GM23338 (cell line): ENCODE results near the gene LEMD2. TPM values are rescaled to one million over a fixed set of nuclear protein-coding genes. Genes with fewer than 3 reads are reported as not detected.

Experiments used
- ATAC-seq: fragments of 200-7000 bp; cut with Tn5 transposase; 3 replicates; pipeline ENCODE4 v1.9.1; 2020
- DNase-seq: peaks from one replicate; pipeline ENCODE4 v3.0.0-alpha.2; 2015; ENCODE audit warnings: low spot score
- H2AFZ ChIP-seq: fragments of 200-600 bp; sonication (generic); 2 replicates; pipeline ENCODE4 v1.8.0; 2016; ENCODE audit warnings: antibody characterized with exemption, mild to moderate bottlenecking, moderate library complexity
- H3F3A ChIP-seq: fragments of 200-600 bp; sonication (generic); replicated peaks from 2 replicates; pipeline ENCODE4 v1.8.0; 2017; ENCODE audit warnings: antibody characterized with exemption, mixed run types, low read depth
- H3K27ac ChIP-seq: fragments of 200-600 bp; sonication (generic); 2 replicates; pipeline ENCODE4 v1.6.1; 2016; ENCODE audit warnings: low read depth
- H3K27me3 ChIP-seq: fragments of 200-600 bp; sonication (generic); 2 replicates; pipeline ENCODE4 v1.8.0; 2016; ENCODE audit warnings: mild to moderate bottlenecking, mixed run types, moderate library complexity; ENCODE audit not compliant: insufficient read depth
- H3K36me3 ChIP-seq: fragments of 200-600 bp; sonication (generic); 2 replicates; pipeline ENCODE4 v1.8.0; 2016; ENCODE audit warnings: mild to moderate bottlenecking; ENCODE audit not compliant: insufficient read depth
- H3K4me1 ChIP-seq: fragments of 200-600 bp; sonication (generic); 2 replicates; pipeline ENCODE4 v1.8.0; 2016; ENCODE audit warnings: mild to moderate bottlenecking, moderate library complexity; ENCODE audit not compliant: insufficient read depth
- H3K4me2 ChIP-seq: fragments of 200-600 bp; sonication (generic); 2 replicates; pipeline ENCODE4 v1.7.1; 2017; ENCODE audit warnings: mixed run types
- H3K4me3 ChIP-seq: fragments of 200-600 bp; sonication (generic); 2 replicates; pipeline ENCODE4 v1.6.1; 2016; ENCODE audit warnings: mixed run types
- H3K79me2 ChIP-seq: fragments of 200-600 bp; sonication (generic); replicated peaks from 2 replicates; pipeline ENCODE4 v1.8.0; 2017; ENCODE audit warnings: mild to moderate bottlenecking; ENCODE audit not compliant: insufficient read depth
- H3K9me2 ChIP-seq: fragments of 200-600 bp; sonication (generic); 2 replicates; pipeline ENCODE4 v1.8.0; 2017; ENCODE audit not compliant: insufficient read depth
- H4K20me1 ChIP-seq: fragments of 200-600 bp; sonication (generic); replicated peaks from 2 replicates; pipeline ENCODE4 v1.8.0; 2017; ENCODE audit warnings: mild to moderate bottlenecking; ENCODE audit not compliant: insufficient read depth
- H3K27ac Mint-ChIP-seq: 2 replicates; pipeline ENCODE4 v1.8.0; 2020; ENCODE audit warnings: inconsistent platforms, mild to moderate bottlenecking, moderate library complexity, mixed read lengths
- H3K27me3 Mint-ChIP-seq: 3 replicates; pipeline ENCODE4 v1.8.0; 2022; ENCODE audit warnings: low read depth, mild to moderate bottlenecking, moderate library complexity, mixed read lengths, inconsistent platforms; ENCODE audit not compliant: insufficient read depth, poor library complexity
- H3K36me3 Mint-ChIP-seq: 3 replicates; pipeline ENCODE4 v1.8.0; 2021; ENCODE audit warnings: low read depth, mild to moderate bottlenecking, inconsistent platforms, moderate library complexity, mixed read lengths
- H3K4me1 Mint-ChIP-seq: 3 replicates; pipeline ENCODE4 v1.8.0; 2020; ENCODE audit warnings: mild to moderate bottlenecking, inconsistent platforms, mixed read lengths
- H3K4me3 Mint-ChIP-seq: 3 replicates; pipeline ENCODE4 v1.8.0; 2021; ENCODE audit warnings: moderate library complexity, mild to moderate bottlenecking, inconsistent platforms, mixed read lengths
- H3K9me3 Mint-ChIP-seq: 3 replicates; pipeline ENCODE4 v1.8.0; 2020; ENCODE audit warnings: moderate library complexity, mild to moderate bottlenecking, inconsistent platforms, mixed read lengths
- CTCF ChIP-seq, 2 experiments: fragments of 200-600 bp in 1 of 2; sonication (generic) in 1 of 2; conservative IDR thresholded peaks; 2 replicates each; pipeline versions ENCODE4 v1.5.1 to v1.6.1; 2016 to 2017; ENCODE audit warnings: antibody characterized with exemption in 2 of 2, low read depth in 2 of 2, mild to moderate bottlenecking in 2 of 2, moderate library complexity in 1 of 2
- ETS1 ChIP-seq: IDR thresholded peaks from 2 replicates; pipeline ENCODE4 v1.6.1; 2016; ENCODE audit warnings: antibody characterized with exemption
- EZH2 ChIP-seq: fragments of 200-600 bp; sonication (generic); IDR thresholded peaks from one replicate; pipeline ENCODE4 v1.8.0; 2017; ENCODE audit warnings: antibody characterized with exemption, mild to moderate bottlenecking, low read depth; ENCODE audit not compliant: unreplicated experiment
- EZH2phosphoT487 ChIP-seq: fragments of 200-600 bp; sonication (generic); IDR thresholded peaks from one replicate; pipeline ENCODE4 v1.8.1; 2018; ENCODE audit warnings: antibody characterized with exemption; ENCODE audit not compliant: unreplicated experiment
- JUNB ChIP-seq: IDR thresholded peaks from one replicate; pipeline ENCODE4 v1.6.1; 2016; ENCODE audit warnings: antibody characterized with exemption; ENCODE audit not compliant: unreplicated experiment
- NANOG ChIP-seq: IDR thresholded peaks from 2 replicates; pipeline ENCODE4 v1.6.1; 2016; ENCODE audit warnings: antibody characterized with exemption, borderline replicate concordance
- POLR2AphosphoS5 ChIP-seq: IDR thresholded peaks from 2 replicates; pipeline ENCODE4 v1.6.1; 2016; ENCODE audit warnings: antibody characterized with exemption, low read depth
- STAT1 ChIP-seq: IDR thresholded peaks from one replicate; pipeline ENCODE4 v1.6.1; 2016; ENCODE audit warnings: antibody characterized with exemption; ENCODE audit not compliant: unreplicated experiment
- ZNF331 ChIP-seq: fragments of 250-450 bp; sonication (Bioruptor Pico); IDR thresholded peaks from 2 replicates; pipeline ENCODE4 v1.5.0; 2020; ENCODE audit warnings: low read depth, mild to moderate bottlenecking, moderate library complexity
- ZNF462 ChIP-seq: fragments of 250-450 bp; sonication (Bioruptor Pico); IDR thresholded peaks from 2 replicates; pipeline ENCODE4 v1.5.0; 2020; ENCODE audit warnings: mild to moderate bottlenecking, moderate library complexity
- polyA plus RNA-seq: library from polyadenylated mRNA; unstranded; fragments of >200 nt; fragmentation: Nextera tagmentation; extraction: Ambion mirVana; gene quantifications from 2 replicates; pipeline ENCODE4 v1.2.1, GENCODE V29; 2016
- total RNA-seq: library from RNA; depleted of rRNA; stranded (reverse); fragments of >200 nt; shearing (Covaris generic); gene quantifications from 2 replicates; pipeline ENCODE4 v1.2.3, GENCODE V29; 2014

The LEMD2 gene
- total and polyA plus RNA-seq, 2 experiments from 2014 or later: 28.6 to 64.7 TPM

DNA sequence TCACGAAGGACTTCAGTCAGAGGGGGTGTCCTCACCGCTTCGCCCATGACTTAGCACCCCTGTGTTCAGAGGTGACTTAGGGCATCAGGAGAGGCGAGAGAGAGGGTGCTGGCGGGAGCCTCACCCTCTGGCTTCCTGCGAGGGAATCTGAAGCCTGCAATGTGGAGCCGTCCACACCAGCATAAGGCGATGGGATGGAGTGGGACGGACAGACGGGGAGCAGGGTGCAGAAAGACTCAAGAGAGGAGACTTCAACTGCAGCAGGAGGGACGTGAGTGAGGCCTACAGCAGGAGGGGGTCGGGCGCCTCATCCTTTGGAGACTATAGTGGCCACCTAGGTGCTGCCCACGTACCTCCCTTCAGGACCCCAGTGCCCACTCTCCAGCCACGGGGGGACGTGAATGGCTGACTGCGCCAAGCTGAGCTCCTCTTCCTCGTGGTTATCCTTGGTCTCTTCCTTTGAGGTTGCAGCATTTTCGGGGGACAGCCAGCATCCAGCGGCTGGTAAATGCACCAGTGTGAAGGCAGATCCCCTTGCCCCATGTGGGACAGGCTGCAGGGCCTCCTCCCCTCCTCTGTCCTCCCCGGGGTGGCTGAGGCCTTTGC, 41.8 kb upstream of the LEMD2 start (continued):
- TF ChIP-seq EZH2: no peak

GRCh38 chr6:33828764-33829731, 40.1 kb upstream of the LEMD2 start:
- Histone ChIP-seq H3K9me2 (no peaks in the 10 kb centered on the region), H4K20me1 (no peaks in the 10 kb centered on the region), H3K79me2 (no peaks in the 10 kb centered on the region), H3K4me2 (no peak overlapping the region), H3K27me3 (no peaks in the 10 kb centered on the region), H2AFZ (peak overlapping the region; percentile 59; the same call in 1 of the 2 replicates), H3F3A (peaks cover 3% of the 10 kb centered on the region; the same call in 1 of the 2 replicates), H3K27ac (no peak overlapping the region), H3K4me1 (peaks cover 11% of the 10 kb centered on the region; the same call in 1 of the 2 replicates), H3K4me3 (no peak overlapping the region), H3K36me3 (no peaks in the 10 kb centered on the region)
- DNase-seq (no peak), ATAC-seq (peak; percentile 67)
- Mint-ChIP-seq H3K36me3 (peaks cover 8% of the 10 kb centered on the region), H3K4me1 (peaks cover 32% of the 10 kb centered on the region), H3K27me3 (peaks cover 27% of the 10 kb centered on the region), H3K27ac (no peak overlapping the region), H3K4me3 (peak overlapping the region; percentile 23; the same call in 2 of the 3 replicates), H3K9me3 (peaks cover 13% of the 10 kb centered on the region)
- TF ChIP-seq EZH2 (no peak), POLR2AphosphoS5 (no peak), NANOG (no peak), ETS1 (no peak), ZNF462 (CRISPR knock-in tag) (no peak), ZNF331 (CRISPR knock-in tag) (no peak), CTCF (conservative IDR thresholded peaks at IDR 0.05; ENCODE audit: low read depth in 2 of 2) (no peak), JUNB (no peak), STAT1 (no peak), EZH2phosphoT487 (no peak)
